ENCODE measurements around the gene SLC6A18. TPM values are rescaled to one million over a fixed set of nuclear protein-coding genes. Genes with fewer than 3 reads are reported as not detected.

The SLC6A18 gene
- total and polyA plus RNA-seq, 2 of the 13 experiments (the other 11 are each of a cell fraction or from before 2014, with no cell fraction given), result not detected

GRCh38 chr5:1294835-1295649 lies 69.9 kb downstream of the SLC6A18 start, which contains the start of gene TERT (continued):
- TF ChIP-seq CEBPB (IDR thresholded peaks at IDR 0.05; ENCODE audit: borderline replicate concordance, low read depth, low read length), result no peak
- TF ChIP-seq HMG20A (CRISPR knock-in tag; IDR thresholded peaks at IDR 0.05; ENCODE audit: borderline replicate concordance), result no peak
- TF ChIP-seq ZFY (CRISPR knock-in tag; IDR thresholded peaks at IDR 0.05), result peak; percentile 55
- TF ChIP-seq LCORL (IDR thresholded peaks at IDR 0.05), result no peak
- TF ChIP-seq LCORL (CRISPR knock-in tag; IDR thresholded peaks at IDR 0.05), result no peak
- no peak for TF ChIP-seq ZNF280B (CRISPR knock-in tag; IDR thresholded peaks at IDR 0.05; ENCODE audit: borderline replicate concordance)
- TF ChIP-seq BATF2 (CRISPR knock-in tag; IDR thresholded peaks at IDR 0.05), result no peak
- no peak for TF ChIP-seq TEAD3 (CRISPR knock-in tag; optimal IDR thresholded peaks at IDR 0.05; ENCODE audit: borderline replicate concordance)
- no peak for TF ChIP-seq ZBTB3 (CRISPR knock-in tag; IDR thresholded peaks at IDR 0.05; ENCODE audit: borderline replicate concordance, low read depth)
- no peak for TF ChIP-seq ZNF597 (CRISPR knock-in tag; IDR thresholded peaks at IDR 0.05)
- TF ChIP-seq ZNF326 (CRISPR knock-in tag; IDR thresholded peaks at IDR 0.05; ENCODE audit: borderline replicate concordance), result no peak
- TF ChIP-seq ZNF703 (CRISPR knock-in tag; IDR thresholded peaks at IDR 0.05; ENCODE audit: borderline replicate concordance), result no peak
- no peak for TF ChIP-seq PRDM10 (CRISPR knock-in tag; IDR thresholded peaks at IDR 0.05; ENCODE audit: low read depth)
- no peak for TF ChIP-seq NBN (conservative IDR thresholded peaks at IDR 0.05)
- TF ChIP-seq MAZ (IDR thresholded peaks at IDR 0.05; ENCODE audit: borderline replicate concordance, low read depth, low read length), result no peak
- TF ChIP-seq MAZ (CRISPR knock-in tag; IDR thresholded peaks at IDR 0.05; ENCODE audit: low read depth), result 0 out of 2 replicates have a peak, but pooled peaks have one; percentile 35
- no peak for TF ChIP-seq ZNF713 (CRISPR knock-in tag; IDR thresholded peaks at IDR 0.05)
- TF ChIP-seq ZSCAN25 (CRISPR knock-in tag; IDR thresholded peaks at IDR 0.05), result no peak
- no peak for TF ChIP-seq ATAD3A (CRISPR knock-in tag; IDR thresholded peaks at IDR 0.05)
- no peak for TF ChIP-seq ZBTB37 (CRISPR knock-in tag; IDR thresholded peaks at IDR 0.05)
- TF ChIP-seq ZZZ3 (CRISPR knock-in tag; IDR thresholded peaks at IDR 0.05; ENCODE audit: borderline replicate concordance), result no peak
- no peak for TF ChIP-seq GATAD1 (CRISPR knock-in tag; IDR thresholded peaks at IDR 0.05)

All from HepG2 (cell line).